Measurements from ENCODE around the gene SMAD6.

GRCh38 chr15:66718220-66718988, 16.4 kb downstream of the SMAD6 start:
- no peak for TF ChIP-seq CTCF (IDR thresholded peaks at IDR 0.05)
- TF ChIP-seq POLR2A (IDR thresholded peaks at IDR 0.05): no peak

Measured in heart left ventricle (tissue), 13 donors.